Lung (tissue), 12 donors: Measurements from ENCODE around the gene ZIC2. TPM values are rescaled to one million over a fixed set of nuclear protein-coding genes. Genes with fewer than 3 reads are reported as not detected.

Source experiments
- ATAC-seq: fragments of 200-7000 bp; cut with Tn5 transposase; one replicate; pipeline ENCODE4 v1.9.1; 2020; ENCODE audit warnings: moderate number of reproducible peaks; ENCODE audit not compliant: insufficient read depth, low FRiP score
- DNase-seq, 3 donors: peaks; one replicate each; pipeline ENCODE4 v3.0.0-alpha.2; 2013 to 2017
- H3K27ac ChIP-seq, 2 donors: one replicate each; pipeline ENCODE4 v1.5.1; 2013; ENCODE audit warnings: mild to moderate bottlenecking in 2 of 2, moderate library complexity in 2 of 2, control low read depth in 1 of 2, inconsistent platforms in 1 of 2, low read depth in 1 of 2, low read length in 1 of 2
- H3K27me3 ChIP-seq, 3 donors: one replicate each; pipeline ENCODE4 v1.5.1; 2013; ENCODE audit warnings: low read length in 2 of 3; ENCODE audit not compliant: control insufficient read depth in 3 of 3, insufficient read depth in 3 of 3
- H3K36me3 ChIP-seq, 4 donors: one replicate each; pipeline ENCODE4 v1.5.1; 2013; ENCODE audit warnings: low read length in 4 of 4, mild to moderate bottlenecking in 1 of 4, moderate library complexity in 1 of 4; ENCODE audit not compliant: control insufficient read depth in 4 of 4, insufficient read depth in 4 of 4
- H3K4me1 ChIP-seq, 5 donors: one replicate each; pipeline ENCODE4 v1.5.1; 2013; ENCODE audit warnings: low read length in 5 of 5, mild to moderate bottlenecking in 2 of 5, moderate library complexity in 1 of 5; ENCODE audit not compliant: control insufficient read depth in 5 of 5, insufficient read depth in 5 of 5
- H3K4me3 ChIP-seq: one replicate; pipeline ENCODE4 v1.5.1; 2013; ENCODE audit warnings: mild to moderate bottlenecking, control low read depth, moderate library complexity
- H3K9ac ChIP-seq, 2 donors: one replicate each; pipeline ENCODE4 v1.5.1; 2013; ENCODE audit warnings: low read length in 2 of 2, control low read depth in 1 of 2; ENCODE audit not compliant: insufficient read depth in 1 of 2
- H3K9me3 ChIP-seq, 4 donors: one replicate each; pipeline ENCODE4 v1.5.1; 2013; ENCODE audit warnings: low read length in 3 of 4, mild to moderate bottlenecking in 1 of 4, moderate library complexity in 1 of 4; ENCODE audit not compliant: control insufficient read depth in 4 of 4, insufficient read depth in 3 of 4
- WGBS, 2 donors: extraction: QIAGEN DNeasy Blood & Tissue Kit; methylation state at CpG; one replicate each; pipeline ENCODE4 v1.1.7; 2013; 5-methylcytosine and 5-hydroxymethylcytosine counted together
- polyA plus RNA-seq, 2 donors: library from polyadenylated mRNA; stranded (reverse); fragments of 200-250 nt; gene quantifications; one replicate each; pipeline ENCODE4 v1.2.1, GENCODE V29; 2013
- total RNA-seq, 2 donors: library from RNA; depleted of rRNA in 1 of 2; stranded (reverse); fragments of >200 nt in 1 of 2; gene quantifications; one replicate each; pipeline ENCODE4 v1.2.1, GENCODE V29; 2014 to 2021
- TF ChIP-seq, protein P1 (sequence below): IDR thresholded peaks from 2 replicates; pipeline ENCODE4 v1.5.1; 2012; ENCODE audit warnings: mild to moderate bottlenecking; ENCODE audit errors: control extremely low read depth, extremely low read depth
- donor health status: control.
- donor health status: control.
- donor health status: Bipolar disorder and iron deficiency.
- donor health status: healthy.
- donor health status: DM: yes; HTN: yes; CAD: no.

The ZIC2 gene
- total and polyA plus RNA-seq, 4 donors = 0.06 TPM; not detected in 3

DNA sequence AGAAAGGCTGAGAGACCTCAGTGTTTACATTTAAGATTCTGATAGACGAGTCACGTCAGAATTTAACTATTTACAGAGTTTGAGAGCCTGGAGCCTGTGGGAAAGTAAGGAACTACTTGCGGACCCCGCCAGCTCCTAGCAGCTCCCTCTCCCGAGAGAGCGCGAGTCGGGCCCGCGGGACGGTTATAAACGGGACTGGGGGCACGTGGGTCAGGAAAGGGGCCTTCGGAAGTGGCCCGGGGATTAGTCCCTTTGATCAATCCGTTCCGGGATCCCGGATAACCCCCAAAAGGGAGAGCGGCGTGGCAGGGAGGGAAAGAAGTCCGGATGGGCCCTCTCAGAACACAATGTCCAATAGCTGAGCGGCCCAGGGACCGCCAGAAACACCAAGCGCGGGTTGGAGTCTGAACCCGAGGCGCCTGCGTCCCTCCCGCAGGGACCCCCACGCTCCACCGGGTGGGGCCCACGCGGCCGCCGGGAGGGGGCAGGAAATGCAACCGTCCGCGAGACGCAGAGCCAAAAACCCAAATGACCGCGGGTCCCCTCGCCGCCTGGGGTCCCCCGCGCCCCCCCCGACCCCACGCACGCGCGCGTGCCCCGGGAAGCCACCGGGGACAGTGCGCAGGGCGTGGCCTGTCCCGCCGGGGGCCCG lies 13.6 kb upstream of the ZIC2 start:
- peak in 1 of 3 donors; percentile 15 for DNase-seq
- peaks cover 9 to 74% (median 69%) of the 10 kb centered on the region in 3 donors for H3K27me3 ChIP-seq
- no peak overlapping the region for H3K27ac ChIP-seq
- H3K9ac ChIP-seq = no peak overlapping the region
- peaks cover 0 to 10% (median 0%) of the 10 kb centered on the region in 4 donors for H3K9me3 ChIP-seq
- H3K4me3 ChIP-seq = no peak overlapping the region
- TF ChIP-seq, protein P1, sequence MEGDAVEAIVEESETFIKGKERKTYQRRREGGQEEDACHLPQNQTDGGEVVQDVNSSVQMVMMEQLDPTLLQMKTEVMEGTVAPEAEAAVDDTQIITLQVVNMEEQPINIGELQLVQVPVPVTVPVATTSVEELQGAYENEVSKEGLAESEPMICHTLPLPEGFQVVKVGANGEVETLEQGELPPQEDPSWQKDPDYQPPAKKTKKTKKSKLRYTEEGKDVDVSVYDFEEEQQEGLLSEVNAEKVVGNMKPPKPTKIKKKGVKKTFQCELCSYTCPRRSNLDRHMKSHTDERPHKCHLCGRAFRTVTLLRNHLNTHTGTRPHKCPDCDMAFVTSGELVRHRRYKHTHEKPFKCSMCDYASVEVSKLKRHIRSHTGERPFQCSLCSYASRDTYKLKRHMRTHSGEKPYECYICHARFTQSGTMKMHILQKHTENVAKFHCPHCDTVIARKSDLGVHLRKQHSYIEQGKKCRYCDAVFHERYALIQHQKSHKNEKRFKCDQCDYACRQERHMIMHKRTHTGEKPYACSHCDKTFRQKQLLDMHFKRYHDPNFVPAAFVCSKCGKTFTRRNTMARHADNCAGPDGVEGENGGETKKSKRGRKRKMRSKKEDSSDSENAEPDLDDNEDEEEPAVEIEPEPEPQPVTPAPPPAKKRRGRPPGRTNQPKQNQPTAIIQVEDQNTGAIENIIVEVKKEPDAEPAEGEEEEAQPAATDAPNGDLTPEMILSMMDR = no peak
- H3K4me1 ChIP-seq = peaks cover 0 to 27% (median 7%) of the 10 kb centered on the region in 5 donors
- ATAC-seq = no peak
- no peaks in the 10 kb centered on the region for H3K36me3 ChIP-seq
- 6 to 14% methylated on average over 41 to 58 of the region's 58 CpGs for WGBS, 2 donors

DNA sequence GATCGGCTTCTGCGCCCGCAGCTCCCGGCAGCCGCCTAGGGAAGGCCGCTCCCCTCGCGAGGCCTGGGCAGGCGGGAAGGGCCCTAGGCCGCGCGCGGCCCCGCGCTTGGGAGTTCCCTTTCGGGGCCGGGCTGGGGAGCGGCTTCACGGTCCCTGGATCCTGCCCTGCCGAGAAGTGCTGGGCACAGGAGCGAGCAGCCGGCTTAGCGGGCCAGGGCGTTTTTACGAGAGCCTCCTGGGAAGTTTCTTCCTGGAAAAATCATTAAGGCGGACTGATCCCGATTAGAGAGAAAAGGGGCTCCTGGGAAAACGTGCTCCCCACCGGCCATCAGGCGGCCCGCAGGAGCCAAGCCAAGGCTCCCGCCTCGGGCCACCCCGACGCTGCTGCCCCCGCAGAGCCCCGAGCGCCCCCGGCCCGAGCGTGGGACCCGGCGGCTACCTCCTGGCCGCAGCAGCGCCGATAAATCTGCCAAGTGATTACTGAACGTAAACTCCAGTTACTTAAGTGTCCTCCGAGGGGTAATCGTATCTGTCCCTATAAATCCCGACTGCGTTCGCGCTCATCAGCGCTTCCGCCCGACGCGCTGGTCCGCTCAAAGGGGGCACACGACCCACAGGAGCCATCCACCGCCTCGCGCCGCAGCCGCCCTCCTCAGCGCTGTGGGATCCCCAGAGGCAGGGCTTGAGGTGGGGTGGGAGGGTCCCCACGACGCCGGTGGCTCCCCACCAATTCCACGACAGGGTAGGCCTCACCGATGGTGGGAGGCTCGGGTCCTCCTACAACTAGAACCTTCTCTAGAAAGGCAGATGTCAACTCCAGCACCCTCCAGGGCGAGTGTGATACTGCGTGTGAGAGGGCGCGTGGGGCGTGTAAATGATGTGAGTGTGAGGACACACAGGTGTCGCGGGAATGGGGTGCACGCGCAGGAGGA lies 12.8 kb upstream of the ZIC2 start:
- TF ChIP-seq, protein P1 = no peak
- Histone ChIP-seq H3K9ac (no peak overlapping the region), H3K4me3 (no peak overlapping the region), H3K27ac (no peak overlapping the region), H3K9me3 (peaks cover 0 to 10% (median 0%) of the 10 kb centered on the region in 4 donors), H3K4me1 (peaks cover 0 to 27% (median 7%) of the 10 kb centered on the region in 5 donors), H3K36me3 (no peaks in the 10 kb centered on the region), H3K27me3 (peaks cover 9 to 76% (median 71%) of the 10 kb centered on the region in 3 donors)
- DNase-seq (peak in 1 of 3 donors; percentile 51), ATAC-seq (no peak)
- 5 to 7% methylated on average over 76 to 81 of the region's 81 CpGs for WGBS, 2 donors

DNA sequence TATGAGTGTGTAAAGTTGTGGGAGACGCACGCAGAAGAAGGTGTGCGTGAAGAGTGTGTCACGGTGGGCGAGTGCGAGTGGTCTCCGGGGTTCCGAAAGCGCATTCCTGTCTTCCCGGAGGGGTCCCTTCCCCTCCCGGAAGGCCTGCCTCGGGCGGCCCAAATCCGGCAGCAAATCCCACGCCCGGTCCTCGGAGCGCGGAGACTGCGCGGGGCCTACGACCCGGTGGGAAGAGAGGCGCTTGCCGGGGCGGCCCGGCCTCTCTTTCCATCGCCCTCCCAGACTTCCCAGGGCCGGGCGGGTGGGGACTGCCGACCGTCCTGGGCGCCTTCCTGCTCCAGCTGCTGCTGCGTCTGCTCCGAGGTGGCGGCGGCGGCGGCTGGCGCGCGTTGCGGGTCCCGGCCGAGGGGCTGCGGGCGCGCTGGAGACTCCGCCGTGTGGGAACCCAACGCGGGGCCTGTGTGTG lies 12.1 kb upstream of the ZIC2 start:
- ATAC-seq = no peak
- 5 to 7% methylated on average over 42 to 52 of the region's 52 CpGs for WGBS, 2 donors
- Histone ChIP-seq H3K9me3 (peaks cover 0 to 10% (median 0%) of the 10 kb centered on the region in 4 donors), H3K4me1 (peaks cover 0 to 27% (median 7%) of the 10 kb centered on the region in 5 donors), H3K36me3 (no peaks in the 10 kb centered on the region), H3K4me3 (no peak overlapping the region), H3K27ac (no peak overlapping the region), H3K27me3 (peaks cover 10 to 76% (median 72%) of the 10 kb centered on the region in 3 donors), H3K9ac (no peak overlapping the region)
- TF ChIP-seq, protein P1 = no peak
- DNase-seq = no peak
